Calu3 (cell line): ENCODE measurements around the gene RXFP1. TPM values are rescaled to one million over a fixed set of nuclear protein-coding genes. Genes with fewer than 3 reads are reported as not detected.

Experiments used
- BruUV-seq: library from RNA; stranded (reverse); fragments of 400-500 nt; replicated peaks from 2 replicates; lab custom pipeline; 2021; lab: Mats Ljungman, UMichigan
- CTCF ChIA-PET: fragments of 300-600 bp; sonication (Branson Sonifier 250); formaldehyde crosslinking; loops from one replicate; lab custom pipeline; 2022; ENCODE audit warnings: antibody characterized with exemption; lab: Charles Lee
- DNase-seq: peaks from one replicate; pipeline ENCODE4 v3.0.0; 2022
- H3K27ac Mint-ChIP-seq: one replicate; pipeline ENCODE4 v1.8.0; 2022; ENCODE audit warnings: mixed read lengths; ENCODE audit not compliant: unreplicated experiment
- H3K27me3 Mint-ChIP-seq: one replicate; pipeline ENCODE4 v1.8.0; 2022; ENCODE audit warnings: mixed read lengths; ENCODE audit not compliant: unreplicated experiment
- H3K36me3 Mint-ChIP-seq: one replicate; pipeline ENCODE4 v1.8.0; 2022; ENCODE audit warnings: mild to moderate bottlenecking, moderate library complexity, mixed read lengths; ENCODE audit not compliant: insufficient read depth, unreplicated experiment
- H3K4me1 Mint-ChIP-seq: one replicate; pipeline ENCODE4 v1.8.0; 2022; ENCODE audit warnings: mild to moderate bottlenecking, low read depth, mixed read lengths; ENCODE audit not compliant: unreplicated experiment
- H3K4me3 Mint-ChIP-seq: one replicate; pipeline ENCODE4 v1.8.0; 2022; ENCODE audit warnings: mild to moderate bottlenecking, low read depth, moderate library complexity, mixed read lengths; ENCODE audit not compliant: unreplicated experiment
- H3K9me3 Mint-ChIP-seq: one replicate; pipeline ENCODE4 v1.8.0; 2022; ENCODE audit warnings: low read depth, mixed read lengths; ENCODE audit not compliant: unreplicated experiment
- intact Hi-C: fragments of 100-400 bp; cut with micrococcal nuclease; formaldehyde crosslinking; loops from one replicate; pipeline ENCODE4 v1.10.0; 2022; ENCODE audit not compliant: unreplicated experiment
- total RNA-seq: library from RNA; stranded (reverse); gene quantifications from 2 replicates; pipeline ENCODE4 v1.2.3, GENCODE V29; 2022
- TF ChIP-seq, protein P1 (sequence below): fragments of 200-600 bp; IDR thresholded peaks from one replicate; pipeline ENCODE4 v1.8.0; 2022; ENCODE audit warnings: antibody characterized with exemption; ENCODE audit not compliant: unreplicated experiment

RXFP1 gene
- total RNA-seq, 1 experiment from 2014 or later, result not detected

DNA sequence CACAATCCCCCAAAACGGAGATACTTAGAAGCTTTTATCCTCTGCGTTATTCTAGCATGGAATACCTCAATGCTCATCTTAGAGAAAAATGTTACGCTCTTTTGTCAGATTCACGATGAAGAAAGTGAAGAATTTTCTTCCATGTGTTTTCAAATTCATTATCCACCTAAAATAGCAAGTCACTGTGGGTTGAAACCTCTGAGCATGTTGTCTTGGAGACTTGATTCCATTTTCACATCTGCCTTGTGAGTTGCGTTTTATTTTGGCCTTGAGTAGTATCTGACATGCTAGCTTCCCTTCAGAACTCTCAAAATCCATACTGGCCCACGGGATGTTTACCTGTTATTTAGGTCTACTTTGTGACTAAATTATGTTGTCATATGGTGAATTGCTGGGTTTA, 83.7 kb downstream of the RXFP1 start:
- CTCF ChIA-PET, result no interaction called here
- no peaks in the 10 kb centered on the region for H3K9me3 Mint-ChIP-seq

DNA sequence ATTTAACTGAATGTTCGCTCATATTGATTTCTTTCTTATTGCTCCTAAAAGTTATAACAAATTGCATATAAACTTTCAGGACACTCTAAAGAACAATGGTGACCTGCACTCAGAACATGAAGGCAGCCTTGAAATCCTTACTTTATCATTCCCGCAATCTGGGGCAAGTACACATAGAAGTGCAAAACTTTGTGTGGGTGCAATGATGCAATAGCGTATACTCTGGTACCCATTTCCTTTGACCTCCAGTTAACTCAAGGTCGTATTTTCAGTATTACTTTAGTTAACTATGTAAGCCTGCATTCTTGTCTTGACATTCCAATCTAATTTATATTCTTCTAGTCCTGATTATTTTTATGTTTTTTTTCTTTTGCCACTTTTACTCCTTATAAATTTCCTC, 85.3 kb downstream of the RXFP1 start:
- Mint-ChIP-seq H3K36me3 (no peaks in the 10 kb centered on the region), H3K4me1 (peaks cover 15% of the 10 kb centered on the region), H3K9me3 (no peaks in the 10 kb centered on the region), H3K4me3 (no peak overlapping the region), H3K27me3 (no peaks in the 10 kb centered on the region), H3K27ac (no peak overlapping the region)
- DNase-seq, result no peak
- CTCF ChIA-PET, result no interaction called here
- BruUV-seq, result no TSS peak
- intact Hi-C loops, result no loop called here
- TF ChIP-seq, protein P1, sequence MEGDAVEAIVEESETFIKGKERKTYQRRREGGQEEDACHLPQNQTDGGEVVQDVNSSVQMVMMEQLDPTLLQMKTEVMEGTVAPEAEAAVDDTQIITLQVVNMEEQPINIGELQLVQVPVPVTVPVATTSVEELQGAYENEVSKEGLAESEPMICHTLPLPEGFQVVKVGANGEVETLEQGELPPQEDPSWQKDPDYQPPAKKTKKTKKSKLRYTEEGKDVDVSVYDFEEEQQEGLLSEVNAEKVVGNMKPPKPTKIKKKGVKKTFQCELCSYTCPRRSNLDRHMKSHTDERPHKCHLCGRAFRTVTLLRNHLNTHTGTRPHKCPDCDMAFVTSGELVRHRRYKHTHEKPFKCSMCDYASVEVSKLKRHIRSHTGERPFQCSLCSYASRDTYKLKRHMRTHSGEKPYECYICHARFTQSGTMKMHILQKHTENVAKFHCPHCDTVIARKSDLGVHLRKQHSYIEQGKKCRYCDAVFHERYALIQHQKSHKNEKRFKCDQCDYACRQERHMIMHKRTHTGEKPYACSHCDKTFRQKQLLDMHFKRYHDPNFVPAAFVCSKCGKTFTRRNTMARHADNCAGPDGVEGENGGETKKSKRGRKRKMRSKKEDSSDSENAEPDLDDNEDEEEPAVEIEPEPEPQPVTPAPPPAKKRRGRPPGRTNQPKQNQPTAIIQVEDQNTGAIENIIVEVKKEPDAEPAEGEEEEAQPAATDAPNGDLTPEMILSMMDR, result no peak

More for the DNA sequence above, 83.7 kb downstream of the RXFP1 start:
- no peaks in the 10 kb centered on the region for H3K27me3 Mint-ChIP-seq
- H3K36me3 Mint-ChIP-seq, result no peaks in the 10 kb centered on the region
- no peak overlapping the region for H3K27ac Mint-ChIP-seq
- peaks cover under 1% of the 10 kb centered on the region for H3K4me1 Mint-ChIP-seq
- BruUV-seq, result no TSS peak
- TF ChIP-seq, protein P1, result no peak
- DNase-seq, result no peak
- no peak overlapping the region for H3K4me3 Mint-ChIP-seq
- intact Hi-C loops, result no loop called here

DNA sequence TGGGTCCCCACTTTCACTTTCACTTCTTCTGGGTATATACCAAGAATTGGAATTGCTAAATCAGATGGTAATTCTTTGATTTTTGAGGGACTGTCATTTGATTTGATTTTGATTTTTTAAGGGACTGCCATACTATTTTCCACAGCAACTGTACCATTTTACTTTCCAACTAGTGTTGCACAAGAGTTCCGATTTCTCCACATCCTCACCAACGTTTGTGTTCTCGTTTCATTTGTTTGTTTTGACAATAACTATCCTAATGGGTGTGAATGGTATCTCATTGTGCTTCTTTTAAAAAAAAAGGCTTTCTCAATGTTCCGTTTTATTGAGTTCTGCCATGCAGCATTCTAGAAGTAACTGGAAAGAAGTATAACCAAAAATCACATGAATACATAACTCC, 87.4 kb downstream of the RXFP1 start:
- no peak overlapping the region for H3K27ac Mint-ChIP-seq
- no peaks in the 10 kb centered on the region for H3K36me3 Mint-ChIP-seq
- no peaks in the 10 kb centered on the region for H3K27me3 Mint-ChIP-seq
- BruUV-seq, result no TSS peak
- H3K9me3 Mint-ChIP-seq, result no peaks in the 10 kb centered on the region
- TF ChIP-seq, protein P1, result no peak
- peaks cover 15% of the 10 kb centered on the region for H3K4me1 Mint-ChIP-seq
- CTCF ChIA-PET, result no interaction called here
- intact Hi-C loops, result no loop called here
- DNase-seq, result no peak
- no peak overlapping the region for H3K4me3 Mint-ChIP-seq

DNA sequence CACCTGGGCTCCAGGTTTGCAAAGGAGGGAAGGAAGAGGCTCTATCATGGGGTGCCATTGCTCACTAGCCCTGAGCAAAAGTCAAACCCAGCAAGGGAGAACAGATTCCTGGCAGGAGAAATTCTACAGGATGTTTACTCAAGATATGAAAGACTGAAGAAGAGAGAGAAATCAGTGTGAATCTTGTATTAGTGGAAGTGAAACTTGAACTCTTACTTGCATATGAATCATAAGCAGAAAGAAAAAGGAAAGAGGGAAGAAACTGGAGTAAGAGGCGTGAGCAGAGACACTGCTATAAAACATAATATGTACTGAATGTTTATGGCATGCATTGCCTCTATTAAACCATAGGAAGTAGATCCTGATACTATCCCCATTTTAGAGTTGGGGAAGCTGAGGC, 89.1 kb downstream of the RXFP1 start:
- no peak overlapping the region for H3K4me3 Mint-ChIP-seq
- H3K9me3 Mint-ChIP-seq, result no peaks in the 10 kb centered on the region
- H3K27me3 Mint-ChIP-seq, result no peaks in the 10 kb centered on the region
- CTCF ChIA-PET, result no interaction called here
- BruUV-seq, result no TSS peak
- TF ChIP-seq, protein P1, result no peak
- intact Hi-C loops, result no loop called here
- H3K36me3 Mint-ChIP-seq, result no peaks in the 10 kb centered on the region
- no peak overlapping the region for H3K27ac Mint-ChIP-seq
- H3K4me1 Mint-ChIP-seq, result peaks cover 15% of the 10 kb centered on the region
- DNase-seq, result no peak

DNA sequence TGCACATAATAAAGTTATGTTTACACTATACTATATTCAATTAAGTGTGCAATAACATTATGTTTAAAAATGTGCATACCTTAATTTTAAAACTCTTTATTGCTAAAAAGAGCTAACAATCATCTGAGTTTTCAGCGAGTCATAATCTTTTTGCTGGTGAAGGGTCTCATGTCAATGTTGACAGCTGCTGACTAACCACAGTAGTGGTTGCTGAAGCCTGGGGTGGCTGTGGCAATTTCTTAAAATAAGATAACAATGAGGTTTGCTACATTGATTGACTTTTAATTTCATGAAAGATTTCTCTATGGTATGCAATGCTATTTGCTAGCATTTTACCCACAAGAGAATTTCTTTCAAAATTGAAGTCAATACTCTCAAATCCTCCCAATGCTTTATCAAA, 91.4 kb downstream of the RXFP1 start:
- intact Hi-C loops, result no loop called here

More for the DNA sequence above, 91.4 kb downstream of the RXFP1 start:
- Mint-ChIP-seq H3K27me3 (no peaks in the 10 kb centered on the region), H3K9me3 (no peaks in the 10 kb centered on the region), H3K4me1 (peaks cover 15% of the 10 kb centered on the region), H3K27ac (no peak overlapping the region), H3K36me3 (no peaks in the 10 kb centered on the region), H3K4me3 (no peak overlapping the region)
- BruUV-seq, result no TSS peak
- CTCF ChIA-PET, result no interaction called here
- no peak for DNase-seq
- TF ChIP-seq, protein P1, result no peak
